Measurements from ENCODE around the gene SRGAP1. TPM values are rescaled to one million over a fixed set of nuclear protein-coding genes. Genes with fewer than 3 reads are reported as not detected.
"Not testable (repeated sequence)": the region's sequence is repeated elsewhere in the genome, so short reads cannot be mapped to it uniquely, and the experiment has no call there.

The SRGAP1 gene
- total RNA-seq, 1 experiment from 2014 or later, result 65.0 TPM

- TF ChIP-seq, protein P1, sequence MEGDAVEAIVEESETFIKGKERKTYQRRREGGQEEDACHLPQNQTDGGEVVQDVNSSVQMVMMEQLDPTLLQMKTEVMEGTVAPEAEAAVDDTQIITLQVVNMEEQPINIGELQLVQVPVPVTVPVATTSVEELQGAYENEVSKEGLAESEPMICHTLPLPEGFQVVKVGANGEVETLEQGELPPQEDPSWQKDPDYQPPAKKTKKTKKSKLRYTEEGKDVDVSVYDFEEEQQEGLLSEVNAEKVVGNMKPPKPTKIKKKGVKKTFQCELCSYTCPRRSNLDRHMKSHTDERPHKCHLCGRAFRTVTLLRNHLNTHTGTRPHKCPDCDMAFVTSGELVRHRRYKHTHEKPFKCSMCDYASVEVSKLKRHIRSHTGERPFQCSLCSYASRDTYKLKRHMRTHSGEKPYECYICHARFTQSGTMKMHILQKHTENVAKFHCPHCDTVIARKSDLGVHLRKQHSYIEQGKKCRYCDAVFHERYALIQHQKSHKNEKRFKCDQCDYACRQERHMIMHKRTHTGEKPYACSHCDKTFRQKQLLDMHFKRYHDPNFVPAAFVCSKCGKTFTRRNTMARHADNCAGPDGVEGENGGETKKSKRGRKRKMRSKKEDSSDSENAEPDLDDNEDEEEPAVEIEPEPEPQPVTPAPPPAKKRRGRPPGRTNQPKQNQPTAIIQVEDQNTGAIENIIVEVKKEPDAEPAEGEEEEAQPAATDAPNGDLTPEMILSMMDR (IDR thresholded peaks at IDR 0.05; ENCODE audit: unreplicated experiment), result no peak
- Mint-ChIP-seq H3K4me3 (ENCODE audit: unreplicated experiment) (no peak overlapping the region), H3K36me3 (ENCODE audit: insufficient read depth, unreplicated experiment) (no peaks in the 10 kb centered on the region), H3K9me3 (ENCODE audit: unreplicated experiment) (no peaks in the 10 kb centered on the region), H3K27ac (ENCODE audit: low read depth, unreplicated experiment) (no peak overlapping the region), H3K27me3 (ENCODE audit: insufficient read depth, unreplicated experiment) (no peaks in the 10 kb centered on the region), H3K4me1 (ENCODE audit: insufficient read depth, unreplicated experiment) (peaks cover 3% of the 10 kb centered on the region)
- ChIA-PET CTCF (interaction anchor here (1.1 to 7.0 kb wide), 3 partner anchors 15 to 416 kb away, joined by 3 to 101 read pairs (median 9); no protein-coding TSS in a partner anchor), POLR2A (interaction anchor here (1.6 kb wide), 1 partner anchor 340 kb away, joined by 5 read pairs; no protein-coding TSS in a partner anchor)
- DNase-seq (ENCODE audit: unreplicated experiment), result no peak
- intact Hi-C loops (cut with micrococcal nuclease), result loop anchor here (5.0 kb wide), 1 partner anchor 246 kb away; no protein-coding TSS in a partner anchor
- BruUV-seq (replicated peaks), result no TSS peak
Observed at GRCh38 chr12:63841571-63841970, 2.9 kb upstream of the SRGAP1 start.

- not testable (repeated sequence) for BruUV-seq (replicated peaks); H3K4me1 Mint-ChIP-seq (ENCODE audit: insufficient read depth, unreplicated experiment); H3K9me3 Mint-ChIP-seq (ENCODE audit: unreplicated experiment); H3K27me3 Mint-ChIP-seq (ENCODE audit: insufficient read depth, unreplicated experiment); H3K27ac Mint-ChIP-seq (ENCODE audit: low read depth, unreplicated experiment); DNase-seq (ENCODE audit: unreplicated experiment); H3K36me3 Mint-ChIP-seq (ENCODE audit: insufficient read depth, unreplicated experiment)
- intact Hi-C loops (cut with micrococcal nuclease), result loop anchor here (5.0 kb wide), 1 partner anchor 245 kb away; no protein-coding TSS in a partner anchor
- ChIA-PET CTCF (interaction anchor here (0.6 to 4.0 kb wide), 22 partner anchors 10 to 413 kb away, joined by 3 to 32 read pairs (median 4); no protein-coding TSS in a partner anchor), POLR2A (interaction anchor here (0.7 to 5.3 kb wide), 10 partner anchors 74 to 561 kb away, joined by 3 to 101 read pairs (median 7); partner anchors contain the start of genes KICS2 and XPOT)
- peak overlapping the region; percentile 99 for H3K4me3 Mint-ChIP-seq (ENCODE audit: unreplicated experiment)
Observed at GRCh38 chr12:63842750-63843149, 1.8 kb upstream of the SRGAP1 start.

GRCh38 chr12:63843254-63843720, 1.2 kb upstream of the SRGAP1 start:
- Mint-ChIP-seq H3K27ac (ENCODE audit: low read depth, unreplicated experiment) (no peak overlapping the region), H3K9me3 (ENCODE audit: unreplicated experiment) (no peaks in the 10 kb centered on the region), H3K36me3 (ENCODE audit: insufficient read depth, unreplicated experiment) (peaks cover 11% of the 10 kb centered on the region), H3K4me3 (ENCODE audit: unreplicated experiment) (peak overlapping the region; percentile 99), H3K4me1 (ENCODE audit: insufficient read depth, unreplicated experiment) (peaks cover 7% of the 10 kb centered on the region), H3K27me3 (ENCODE audit: insufficient read depth, unreplicated experiment) (no peaks in the 10 kb centered on the region)
- BruUV-seq (replicated peaks), result TSS peak; percentile 19
- intact Hi-C loops (cut with micrococcal nuclease), result loop anchor here (5.0 kb wide), 1 partner anchor 244 kb away; no protein-coding TSS in a partner anchor
- DNase-seq (ENCODE audit: unreplicated experiment), result no peak
- CTCF ChIA-PET, result interaction anchor here (0.6 to 4.0 kb wide), 34 partner anchors 10 to 427 kb away, joined by 3 to 32 read pairs (median 4); no protein-coding TSS in a partner anchor
- TF ChIP-seq, protein P1 (IDR thresholded peaks at IDR 0.05; ENCODE audit: unreplicated experiment), result no peak
- POLR2A ChIA-PET, result interaction anchor here (0.7 to 5.3 kb wide), 18 partner anchors 74 to 561 kb away, joined by 3 to 101 read pairs (median 12); partner anchors contain the start of genes KICS2 and XPOT

DNA sequence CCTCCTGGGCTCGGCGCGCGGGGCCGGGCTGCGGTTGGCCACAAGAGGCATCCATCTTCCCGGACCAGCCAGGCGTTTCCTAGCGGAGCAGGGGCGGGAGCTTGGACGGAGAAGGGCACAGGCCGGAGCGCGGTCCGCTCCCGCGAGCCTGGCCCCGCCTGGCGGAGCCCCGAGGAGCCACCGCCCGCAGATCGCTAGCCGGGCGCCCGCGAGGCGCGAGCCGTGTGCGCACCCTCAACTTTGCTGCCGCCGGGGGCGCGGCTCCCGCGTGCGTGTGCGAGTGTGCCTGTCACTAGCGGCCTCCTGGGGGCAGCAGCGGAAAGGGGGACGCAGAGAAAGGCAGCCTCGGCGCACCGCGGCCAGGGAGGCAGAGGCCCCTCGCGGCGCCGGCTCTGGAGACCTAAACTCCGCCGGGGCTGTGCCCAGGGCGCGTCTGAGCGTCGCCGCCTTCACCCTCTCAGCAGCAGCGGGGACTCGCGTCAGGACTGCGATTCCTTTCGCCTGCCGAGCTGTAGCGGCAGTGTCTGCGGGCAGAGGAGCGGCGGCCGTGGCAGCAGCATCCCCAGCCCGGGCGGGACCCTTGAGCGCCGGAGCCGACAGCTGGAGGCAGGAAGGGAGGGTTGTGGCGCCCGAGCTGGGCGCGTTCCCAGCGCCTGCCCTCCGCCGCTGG, 644 bp upstream of the SRGAP1 start:
- DNase-seq (ENCODE audit: unreplicated experiment), result peak; percentile 92
- Mint-ChIP-seq H3K4me1 (ENCODE audit: insufficient read depth, unreplicated experiment) (peaks cover 13% of the 10 kb centered on the region), H3K9me3 (ENCODE audit: unreplicated experiment) (no peaks in the 10 kb centered on the region), H3K27ac (ENCODE audit: low read depth, unreplicated experiment) (peak overlapping the region; percentile 96), H3K27me3 (ENCODE audit: insufficient read depth, unreplicated experiment) (no peaks in the 10 kb centered on the region), H3K4me3 (ENCODE audit: unreplicated experiment) (peak overlapping the region; percentile 99), H3K36me3 (ENCODE audit: insufficient read depth, unreplicated experiment) (peaks cover 11% of the 10 kb centered on the region)
- intact Hi-C loops (cut with micrococcal nuclease), result loop anchor here (1.0 to 5.0 kb wide), 6 partner anchors 61 to 378 kb away; partner anchors contain the start of gene KICS2
- POLR2A ChIA-PET, result interaction anchor here (0.6 to 5.3 kb wide), 40 partner anchors 10 to 560 kb away, joined by 3 to 101 read pairs (median 6); partner anchors contain the start of genes KICS2 and XPOT
- BruUV-seq (replicated peaks), result no TSS peak
- TF ChIP-seq, protein P1 (IDR thresholded peaks at IDR 0.05; ENCODE audit: unreplicated experiment), result peak; percentile 96
- CTCF ChIA-PET, result interaction anchor here (0.5 to 4.0 kb wide), 83 partner anchors 9 to 619 kb away, joined by 3 to 32 read pairs (median 4); partner anchors contain the start of gene KICS2
